A204.1 (cell line): ENCODE data around the gene ADAMTS8.

Experiments
- FAIRE-seq: peaks from 2 replicates; lab custom pipeline; 2012; peaks lifted over from hg19 to GRCh38; lab: Jason Lieb, UNC

Gene ADAMTS8

GRCh38 chr11:130394615-130395014 lies 33.8 kb downstream of the ADAMTS8 start:
- FAIRE-seq = no peak

GRCh38 chr11:130391711-130392110 lies 36.7 kb downstream of the ADAMTS8 start:
- no peak for FAIRE-seq

GRCh38 chr11:130390071-130390758 lies 38.2 kb downstream of the ADAMTS8 start:
- FAIRE-seq = peak; percentile 6

GRCh38 chr11:130389335-130389935 lies 39.0 kb downstream of the ADAMTS8 start:
- no peak for FAIRE-seq

GRCh38 chr11:130388607-130389205 lies 39.7 kb downstream of the ADAMTS8 start:
- FAIRE-seq = no peak

- no peak for FAIRE-seq
Measured at GRCh38 chr11:130386056-130386455, 42.4 kb downstream of the ADAMTS8 start.

- FAIRE-seq = no peak
Measured at GRCh38 chr11:130383344-130384211, 44.8 kb downstream of the ADAMTS8 start.

- no peak for FAIRE-seq
Measured at GRCh38 chr11:130381317-130381716, 47.1 kb downstream of the ADAMTS8 start.

- FAIRE-seq = no peak
Measured at GRCh38 chr11:130380778-130381177, 47.6 kb downstream of the ADAMTS8 start.

- no peak for FAIRE-seq
Measured at GRCh38 chr11:130379276-130379675, 49.1 kb downstream of the ADAMTS8 start.

- no peak for FAIRE-seq
Measured at GRCh38 chr11:130370845-130371590, 57.4 kb downstream of the ADAMTS8 start.

- FAIRE-seq = no peak
Measured at GRCh38 chr11:130369713-130370112, 58.7 kb downstream of the ADAMTS8 start.

- no peak for FAIRE-seq
Measured at GRCh38 chr11:130369141-130369691, 59.2 kb downstream of the ADAMTS8 start.

- no peak for FAIRE-seq
Measured at GRCh38 chr11:130359419-130359818, 69.0 kb downstream of the ADAMTS8 start.

GRCh38 chr11:130358398-130358797 lies 70.0 kb downstream of the ADAMTS8 start:
- no peak for FAIRE-seq
